Esophagus squamous epithelium (tissue), 5 donors: ENCODE measurements around the gene SPTLC2. TPM values are rescaled to one million over a fixed set of nuclear protein-coding genes. Genes with fewer than 3 reads are reported as not detected.

Source experiments
- DNase-seq: peaks from one replicate; lab custom pipeline; 2025; lab: John Stamatoyannopoulos, UW
- H3K27ac ChIP-seq, 4 donors: fragments of 200-600 bp; sonication (generic); one replicate each; pipeline ENCODE4 v1.5.1; 2016 to 2019; ENCODE audit warnings: mild to moderate bottlenecking in 1 of 4
- H3K27me3 ChIP-seq, 4 donors: fragments of 200-600 bp; sonication (generic); 1 replicate in 3 of 4; 2 replicates in 1 of 4; pipeline versions ENCODE4 v1.5.1 to v1.6.0; 2017 to 2021; ENCODE audit warnings: antibody characterized with exemption in 1 of 4
- H3K36me3 ChIP-seq, 3 donors: fragments of 200-600 bp; sonication (generic); one replicate each; pipeline ENCODE4 v1.5.1; 2016 to 2019
- H3K4me1 ChIP-seq, 3 donors: fragments of 200-600 bp; sonication (generic); one replicate each; pipeline ENCODE4 v1.5.1; 2017 to 2019
- H3K4me3 ChIP-seq, 4 donors: fragments of 200-600 bp; sonication (generic); 1 replicate in 3 of 4; 2 replicates in 1 of 4; pipeline ENCODE4 v1.5.1; 2016 to 2019; ENCODE audit warnings: mild to moderate bottlenecking in 2 of 4, moderate library complexity in 1 of 4
- H3K9me3 ChIP-seq, 3 donors: fragments of 200-600 bp; sonication (generic); one replicate each; pipeline ENCODE4 v1.5.1; 2016 to 2019
- POLR2A ChIP-seq, 4 donors: fragments of 450-650 bp; IDR thresholded peaks; one replicate each; pipeline ENCODE4 v1.6.1; 2017; ENCODE audit warnings: antibody characterized with exemption in 4 of 4, mild to moderate bottlenecking in 4 of 4, moderate library complexity in 3 of 4
- WGBS, 2 donors: methylation state at CpG; one replicate each; pipeline ENCODE4 v1.1.5; 2018; 5-methylcytosine and 5-hydroxymethylcytosine counted together
- intact Hi-C: fragments of 100-400 bp; cut with DNase I; formaldehyde crosslinking; loops from one replicate; pipeline ENCODE4 v1.15.0; 2022
- total RNA-seq, 4 donors: library from RNA; depleted of rRNA; stranded (reverse); fragments of >200 nt; gene quantifications; one replicate each; pipeline ENCODE4 v1.1.0, GENCODE V29; 2016
- TF ChIP-seq, protein P1 (sequence below), 6 experiments: fragments of 450-650 bp in 4 of 6; fragments of 200-600 bp in 2 of 6; sonication (generic) in 2 of 6; IDR thresholded peaks; one replicate each; pipeline ENCODE4 v1.5.1; 2016 to 2019; ENCODE audit warnings: antibody characterized with exemption in 6 of 6, mild to moderate bottlenecking in 4 of 6, moderate library complexity in 4 of 6
- donor health status: DM: yes; HTN: yes; CAD: no.

Gene SPTLC2
- total RNA-seq, 4 donors from 2014 or later = 35.1 to 50.5 (median 39.9) TPM

DNA sequence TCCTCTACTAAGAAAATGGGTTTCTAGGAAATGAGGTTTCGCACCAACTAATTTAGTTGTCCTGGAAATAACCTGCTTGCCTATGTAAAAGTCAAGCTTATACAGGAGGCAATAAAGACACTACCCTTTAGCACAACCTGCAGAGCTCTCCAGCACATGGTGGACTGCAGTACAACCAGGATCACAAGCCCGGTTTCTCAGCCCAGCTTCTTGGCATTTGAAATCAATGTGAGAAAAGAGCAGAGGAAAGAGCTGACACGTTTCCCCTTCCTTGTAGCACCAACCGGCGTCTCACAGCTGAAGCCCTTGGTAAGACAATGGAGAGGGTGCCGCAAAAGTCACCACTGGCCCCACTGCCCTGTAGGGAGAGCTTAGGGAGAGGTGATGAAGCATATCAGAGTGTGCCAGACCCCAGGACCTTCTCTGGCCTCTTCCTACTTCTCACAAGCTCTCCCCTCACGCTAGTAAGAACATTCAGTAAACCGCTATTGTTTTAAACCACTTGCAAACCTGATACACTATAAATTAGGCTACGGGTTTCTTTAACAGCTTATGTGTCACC lies 8.6 kb downstream of the SPTLC2 start:
- Histone ChIP-seq H3K4me1 (peaks cover 9 to 54% (median 11%) of the 10 kb centered on the region in 3 donors), H3K9me3 (no peaks in the 10 kb centered on the region), H3K27me3 (no peaks in the 10 kb centered on the region), H3K4me3 (no peak overlapping the region), H3K36me3 (no peaks in the 10 kb centered on the region), H3K27ac (peak overlapping the region in 2 of 4 donors; percentile 19 to 41)
- TF ChIP-seq POLR2A (IDR thresholded peaks at IDR 0.05) = no peak
- TF ChIP-seq, protein P1, sequence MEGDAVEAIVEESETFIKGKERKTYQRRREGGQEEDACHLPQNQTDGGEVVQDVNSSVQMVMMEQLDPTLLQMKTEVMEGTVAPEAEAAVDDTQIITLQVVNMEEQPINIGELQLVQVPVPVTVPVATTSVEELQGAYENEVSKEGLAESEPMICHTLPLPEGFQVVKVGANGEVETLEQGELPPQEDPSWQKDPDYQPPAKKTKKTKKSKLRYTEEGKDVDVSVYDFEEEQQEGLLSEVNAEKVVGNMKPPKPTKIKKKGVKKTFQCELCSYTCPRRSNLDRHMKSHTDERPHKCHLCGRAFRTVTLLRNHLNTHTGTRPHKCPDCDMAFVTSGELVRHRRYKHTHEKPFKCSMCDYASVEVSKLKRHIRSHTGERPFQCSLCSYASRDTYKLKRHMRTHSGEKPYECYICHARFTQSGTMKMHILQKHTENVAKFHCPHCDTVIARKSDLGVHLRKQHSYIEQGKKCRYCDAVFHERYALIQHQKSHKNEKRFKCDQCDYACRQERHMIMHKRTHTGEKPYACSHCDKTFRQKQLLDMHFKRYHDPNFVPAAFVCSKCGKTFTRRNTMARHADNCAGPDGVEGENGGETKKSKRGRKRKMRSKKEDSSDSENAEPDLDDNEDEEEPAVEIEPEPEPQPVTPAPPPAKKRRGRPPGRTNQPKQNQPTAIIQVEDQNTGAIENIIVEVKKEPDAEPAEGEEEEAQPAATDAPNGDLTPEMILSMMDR (IDR thresholded peaks at IDR 0.05) = no peak
- intact Hi-C loops = no loop called here
- DNase-seq = no peak
- 52 to 70% methylated on average over 8 to 9 of the region's 9 CpGs for WGBS, 2 donors

DNA sequence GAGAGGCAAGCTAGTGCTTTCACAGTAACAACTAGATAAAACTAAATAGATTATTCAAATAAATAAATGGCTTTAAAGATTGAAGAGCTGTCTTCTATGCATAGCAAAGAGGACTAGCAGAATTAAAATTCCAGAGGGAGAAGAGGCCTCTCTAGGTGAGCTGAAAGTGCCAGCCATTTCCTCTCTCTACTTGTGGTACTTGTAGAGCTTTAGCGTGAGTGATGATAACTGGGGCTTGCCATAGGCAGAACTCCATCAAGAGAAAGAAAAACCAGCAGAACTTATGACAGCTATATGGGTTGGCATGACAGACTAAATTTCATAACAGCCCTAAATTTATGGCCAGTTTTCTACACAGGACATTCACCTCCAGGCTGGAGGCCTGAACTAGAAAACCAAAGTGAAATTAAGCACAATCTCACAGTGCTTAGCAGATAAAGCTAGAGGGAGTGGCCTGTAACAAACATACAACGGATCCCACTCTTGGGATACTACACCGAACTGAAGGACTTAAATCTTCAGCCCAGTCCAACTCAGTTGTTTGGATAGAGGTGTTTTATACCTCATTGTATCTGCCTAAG lies 11.0 kb downstream of the SPTLC2 start:
- Histone ChIP-seq H3K27me3 (no peaks in the 10 kb centered on the region), H3K9me3 (no peaks in the 10 kb centered on the region), H3K27ac (peak overlapping the region in 1 of 4 donors; percentile 7), H3K4me3 (no peak overlapping the region), H3K4me1 (peaks cover 11 to 63% (median 14%) of the 10 kb centered on the region in 3 donors), H3K36me3 (no peaks in the 10 kb centered on the region)
- DNase-seq = no peak
- TF ChIP-seq, protein P1 (IDR thresholded peaks at IDR 0.05) = no peak
- WGBS, 2 donors = 44 to 70% methylated on average over 3 of the region's 3 CpGs
- intact Hi-C loops = no loop called here

DNA sequence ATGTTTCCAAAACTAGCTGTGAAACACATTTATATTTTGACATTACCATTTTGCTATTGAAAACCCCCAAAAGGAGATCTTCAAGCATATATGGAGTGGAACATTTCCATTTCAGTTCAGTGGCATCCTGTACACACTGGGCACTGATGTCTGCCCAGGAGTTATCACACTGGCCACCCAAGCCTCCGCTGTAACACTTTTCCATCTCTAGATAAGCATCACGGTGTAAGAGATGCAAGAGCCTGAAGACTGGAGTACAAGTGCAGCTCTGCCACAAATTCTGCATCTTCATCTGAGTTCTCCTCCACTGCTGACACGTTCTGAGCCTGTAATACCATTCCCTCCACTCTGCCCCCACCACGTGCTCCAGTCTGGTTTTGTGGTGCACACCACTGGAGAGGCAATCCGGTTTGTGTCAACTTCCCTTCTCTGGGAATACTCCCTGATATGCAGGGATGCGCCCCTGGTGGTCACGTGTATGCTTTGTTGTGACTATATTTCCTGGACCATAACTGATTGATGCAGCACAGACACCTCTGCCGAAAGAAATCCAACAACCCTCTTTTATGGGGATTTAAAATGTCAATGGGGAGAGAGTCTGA lies 12.7 kb downstream of the SPTLC2 start:
- Histone ChIP-seq H3K36me3 (no peaks in the 10 kb centered on the region), H3K4me3 (no peak overlapping the region), H3K9me3 (no peaks in the 10 kb centered on the region), H3K27ac (peak overlapping the region in 3 of 4 donors; percentile 23 to 82 (median 78)), H3K4me1 (peaks cover 11 to 67% (median 21%) of the 10 kb centered on the region in 3 donors), H3K27me3 (no peaks in the 10 kb centered on the region)
- intact Hi-C loops = no loop called here
- TF ChIP-seq, protein P1 (IDR thresholded peaks at IDR 0.05) = peak in 2 of 6 experiments; percentile 26 to 43
- no peak for TF ChIP-seq POLR2A (IDR thresholded peaks at IDR 0.05)
- no peak for DNase-seq
- 38 to 56% methylated on average over 7 to 8 of the region's 8 CpGs for WGBS, 2 donors

DNA sequence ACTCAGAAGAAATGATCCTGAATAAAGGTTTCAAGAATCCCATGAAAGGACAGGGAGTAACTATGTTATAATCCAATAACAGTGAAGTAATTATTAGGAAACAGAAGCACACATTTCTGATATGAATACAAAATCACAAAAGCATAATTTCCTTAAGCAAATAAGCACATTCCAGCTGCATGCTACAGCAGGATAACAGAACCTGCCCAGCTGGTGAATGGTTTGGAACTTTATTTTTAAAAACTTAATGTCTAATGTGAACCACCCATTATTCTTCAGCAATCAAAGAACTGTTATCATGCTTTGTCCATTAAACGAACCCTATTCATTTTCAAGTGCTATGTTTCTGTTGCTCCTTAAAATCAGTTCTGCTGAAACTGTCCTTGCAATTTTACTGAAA lies 13.4 kb downstream of the SPTLC2 start:
- H3K4me3 ChIP-seq = no peak overlapping the region
- 30 to 48% methylated on average over 1 of the region's 1 CpG for WGBS, 2 donors
- H3K27me3 ChIP-seq = no peaks in the 10 kb centered on the region
- H3K36me3 ChIP-seq = no peaks in the 10 kb centered on the region
- TF ChIP-seq, protein P1 (IDR thresholded peaks at IDR 0.05) = no peak
- TF ChIP-seq POLR2A (IDR thresholded peaks at IDR 0.05) = no peak
- no peaks in the 10 kb centered on the region for H3K9me3 ChIP-seq
- H3K4me1 ChIP-seq = peaks cover 11 to 67% (median 24%) of the 10 kb centered on the region in 3 donors
- DNase-seq = no peak
- H3K27ac ChIP-seq = peak overlapping the region in 3 of 4 donors; percentile 23 to 82 (median 78)
- intact Hi-C loops = no loop called here
